ENCODE data around the gene NAA40.

The NAA40 gene

DNA sequence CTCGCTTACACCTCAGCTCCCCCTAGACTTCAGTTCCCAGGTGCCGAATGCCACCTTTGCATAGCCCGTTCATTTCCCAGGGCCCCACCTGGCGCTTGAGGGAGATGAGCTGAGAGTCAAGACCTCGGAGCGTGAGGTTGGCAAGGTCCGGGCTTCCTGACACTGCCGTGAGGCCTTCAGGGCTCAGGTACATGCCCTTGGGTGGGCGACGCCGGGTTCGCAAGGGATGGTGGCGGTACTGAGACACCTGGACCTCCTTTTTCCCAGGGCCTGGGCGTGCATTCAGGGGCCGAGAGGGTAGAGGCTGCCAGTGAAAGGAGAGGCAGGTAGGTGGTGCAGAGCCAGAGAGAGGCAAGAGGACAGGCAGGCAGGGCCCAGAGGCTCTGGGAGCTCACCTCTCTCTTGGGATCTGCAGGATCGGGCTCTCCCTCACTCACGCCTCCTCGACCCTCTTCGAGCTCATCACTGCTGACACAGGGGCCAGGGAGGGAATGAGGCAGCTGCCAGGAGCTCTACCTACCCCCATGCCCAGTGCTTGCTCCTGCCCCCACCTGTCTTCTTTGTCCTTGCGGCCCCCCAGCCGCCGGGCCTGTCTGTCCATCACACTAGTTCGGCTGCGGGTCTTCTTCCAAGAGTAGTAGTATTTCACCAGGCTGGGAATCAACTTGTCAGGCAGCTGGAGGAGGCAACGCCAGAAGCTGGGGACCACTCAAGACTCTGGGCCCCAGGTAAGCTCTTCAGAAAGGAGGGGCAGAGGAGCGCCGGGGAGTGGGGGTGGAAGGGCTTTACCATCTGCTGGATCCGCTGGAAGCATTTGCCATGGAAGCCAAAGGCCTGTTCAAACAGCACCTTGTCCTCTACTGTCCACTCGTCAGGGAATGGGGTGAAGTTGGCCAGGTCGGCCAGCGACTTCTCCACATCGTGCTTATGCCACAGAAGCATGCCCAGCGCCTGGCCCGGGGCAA lies 24.7 kb upstream of the NAA40 start:
- no peak for DNase-seq (ENCODE audit: low read depth in 2 of 2)

DNA sequence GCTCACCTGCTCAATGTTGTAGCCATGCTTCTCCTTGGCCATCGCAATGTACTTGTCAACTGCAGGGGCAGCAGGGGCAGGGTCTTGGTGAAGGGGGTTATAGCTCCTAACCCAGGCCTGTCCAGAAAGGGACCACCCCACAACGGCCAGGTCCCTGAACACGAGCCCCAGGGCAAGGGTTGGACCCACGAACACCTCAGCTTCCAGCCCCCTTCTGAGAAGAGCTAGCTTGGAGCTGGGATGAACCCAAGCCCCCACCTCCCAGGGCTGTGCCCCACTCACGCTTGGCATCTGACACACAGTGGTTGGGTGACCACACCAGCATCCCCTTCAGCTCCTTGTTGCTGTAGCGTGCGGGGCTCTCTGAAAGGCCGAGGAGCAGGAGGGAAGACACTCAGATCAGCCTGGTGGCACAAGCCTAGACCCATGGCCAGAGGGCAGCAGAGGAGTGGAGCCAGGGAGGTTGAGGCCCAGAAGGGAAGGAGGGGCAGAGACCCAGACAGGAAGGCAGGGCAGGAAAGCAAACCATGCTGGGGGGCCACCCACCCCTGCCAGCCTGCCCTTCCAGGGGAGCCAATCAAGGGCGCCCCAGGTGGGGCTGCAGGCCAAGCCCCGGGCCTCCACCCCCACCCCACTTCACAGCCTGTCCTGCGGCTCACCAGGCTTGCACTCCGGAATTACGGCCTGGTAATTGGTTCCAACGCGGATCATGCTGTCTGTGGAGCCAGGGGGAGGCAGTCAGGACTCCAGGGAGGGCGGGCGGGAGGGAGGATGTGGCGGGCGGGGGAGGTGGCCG lies 23.7 kb upstream of the NAA40 start:
- DNase-seq (ENCODE audit: low read depth in 2 of 2) = no peak

DNA sequence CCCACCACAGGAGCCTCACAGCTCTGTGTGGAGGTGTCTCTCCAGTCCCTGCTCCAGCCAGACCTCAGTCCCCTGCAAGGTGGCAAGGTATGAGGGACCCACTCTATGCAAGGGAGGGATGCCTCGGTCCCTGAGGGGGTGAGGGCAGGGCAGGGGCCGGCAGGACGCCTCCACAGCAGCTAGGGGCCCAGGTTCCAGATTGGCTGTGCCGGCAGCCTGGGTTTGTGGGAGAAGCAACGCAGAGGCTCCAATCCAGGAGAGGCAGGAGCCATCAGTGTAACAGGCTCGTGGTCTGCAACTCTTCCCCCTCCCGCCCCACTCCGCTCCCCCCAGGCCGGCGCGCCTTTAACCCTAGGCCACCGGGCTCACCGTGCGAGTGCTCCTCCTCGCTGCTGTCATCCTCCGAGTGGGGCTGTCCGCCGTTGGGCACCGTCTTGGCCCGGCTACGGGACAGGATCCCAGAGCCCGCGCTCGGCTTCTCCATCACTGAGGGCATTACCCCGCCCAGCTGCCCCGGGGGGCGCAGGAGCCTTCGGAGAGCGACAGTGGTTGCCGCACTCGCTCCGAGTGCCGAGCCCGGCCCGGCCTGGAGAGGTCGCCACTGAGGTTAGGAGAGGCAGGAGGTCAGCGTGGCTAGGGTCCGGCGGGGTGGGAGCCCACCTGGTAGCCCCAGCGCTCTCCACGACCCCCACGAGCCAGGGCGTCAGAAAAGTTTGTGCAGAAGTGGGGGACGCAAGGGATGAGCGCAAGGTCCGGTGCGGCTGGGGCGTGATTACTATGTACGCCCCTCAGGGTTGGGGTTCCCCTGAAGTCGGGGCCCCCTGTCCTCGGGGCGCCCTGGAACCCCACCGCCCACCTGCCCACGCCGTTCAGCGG lies 22.6 kb upstream of the NAA40 start:
- no peak for DNase-seq (ENCODE audit: low read depth in 2 of 2)

- peak; percentile 22 to 29 for DNase-seq (ENCODE audit: low read depth in 2 of 2)
Observed at GRCh38 chr11:63916837-63917691, 21.7 kb upstream of the NAA40 start, which contains the start of gene RCOR2. Gene RCOR2 (minus strand): TSS chr11:63917164. CDS start chr11:63916456, 708 bp downstream.

- DNase-seq (ENCODE audit: low read depth in 2 of 2) = no peak
Observed at GRCh38 chr11:63917692-63918506, 20.9 kb upstream of the NAA40 start.

DNA sequence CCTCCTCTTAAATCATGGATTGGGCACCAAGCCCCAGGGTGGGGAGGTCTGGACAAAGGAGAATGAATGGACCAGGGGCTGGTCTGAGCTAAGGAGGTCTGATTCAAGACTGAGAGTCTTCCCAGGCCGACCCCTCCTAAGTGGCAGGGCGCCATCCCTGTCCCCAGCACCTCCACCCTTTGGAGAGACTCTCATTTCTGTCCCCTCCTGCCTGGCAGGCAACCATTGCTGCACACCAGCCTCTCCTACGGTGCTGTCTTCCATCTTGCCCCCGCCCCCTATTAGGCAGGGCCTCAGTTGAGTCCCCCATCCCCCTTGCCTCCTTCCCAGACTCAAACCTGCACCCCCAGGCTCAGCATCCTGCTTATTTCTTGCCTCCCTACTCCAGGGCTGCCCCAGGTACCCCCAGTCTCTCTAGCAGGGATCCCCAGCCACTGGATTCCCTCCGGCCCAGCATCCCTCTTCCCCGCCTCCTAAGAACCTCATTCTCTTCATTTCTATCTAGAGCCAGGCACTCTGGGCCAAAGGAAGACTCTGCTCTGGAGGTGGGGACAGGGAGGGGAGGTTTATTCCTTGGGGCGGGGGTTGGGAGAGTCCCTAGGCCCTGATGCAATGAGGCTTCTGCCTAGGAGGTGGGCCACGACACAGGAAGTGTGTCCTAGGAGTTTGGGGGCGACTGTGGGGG lies 20.2 kb upstream of the NAA40 start:
- DNase-seq (ENCODE audit: low read depth in 2 of 2) = no peak

DNA sequence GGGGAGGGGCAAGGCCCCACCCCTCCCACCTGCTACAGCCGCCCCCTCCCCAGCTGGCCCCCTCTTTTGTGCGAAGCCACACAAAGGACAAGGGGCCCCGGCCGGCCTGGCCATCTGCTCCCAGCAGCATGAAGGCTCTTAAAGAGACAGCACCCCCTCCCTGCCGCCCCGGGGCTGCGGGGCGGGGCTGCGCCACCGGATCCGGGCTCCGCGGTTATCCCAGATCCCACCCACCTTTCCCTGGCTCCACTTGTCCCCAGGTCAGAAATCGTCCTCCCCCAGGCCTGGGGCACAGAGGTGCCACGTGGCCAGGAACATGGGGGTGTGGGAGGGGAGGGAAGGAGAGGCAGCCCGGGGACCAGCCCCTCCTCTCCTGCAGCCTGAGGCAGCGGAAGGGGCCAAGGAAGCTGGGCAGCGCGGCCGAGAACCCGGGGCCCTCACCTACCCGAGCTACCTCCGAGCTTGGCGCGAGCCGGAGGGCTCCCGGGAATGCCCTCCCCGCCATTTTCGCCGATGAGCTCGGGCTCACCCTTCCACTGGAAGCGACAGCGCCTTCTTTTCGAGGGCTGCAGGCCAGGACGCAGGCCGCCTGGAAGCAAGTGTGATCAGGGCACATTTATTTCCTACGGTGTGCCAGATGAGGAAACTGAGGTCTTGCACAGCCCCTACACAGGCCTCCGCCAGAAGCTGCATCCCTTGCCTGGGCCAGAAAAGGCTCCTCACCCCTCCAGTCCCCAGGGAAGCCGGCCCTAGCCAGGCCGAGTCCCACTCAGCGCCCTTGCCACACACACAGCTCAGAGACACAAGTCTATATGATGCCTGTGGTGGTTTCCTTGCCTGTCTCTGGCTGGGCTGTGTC lies 19.3 kb upstream of the NAA40 start:
- DNase-seq (ENCODE audit: low read depth in 2 of 2) = no peak

GRCh38 chr11:63920126-63920938 lies 18.5 kb upstream of the NAA40 start:
- DNase-seq (ENCODE audit: low read depth in 2 of 2) = no peak

DNA sequence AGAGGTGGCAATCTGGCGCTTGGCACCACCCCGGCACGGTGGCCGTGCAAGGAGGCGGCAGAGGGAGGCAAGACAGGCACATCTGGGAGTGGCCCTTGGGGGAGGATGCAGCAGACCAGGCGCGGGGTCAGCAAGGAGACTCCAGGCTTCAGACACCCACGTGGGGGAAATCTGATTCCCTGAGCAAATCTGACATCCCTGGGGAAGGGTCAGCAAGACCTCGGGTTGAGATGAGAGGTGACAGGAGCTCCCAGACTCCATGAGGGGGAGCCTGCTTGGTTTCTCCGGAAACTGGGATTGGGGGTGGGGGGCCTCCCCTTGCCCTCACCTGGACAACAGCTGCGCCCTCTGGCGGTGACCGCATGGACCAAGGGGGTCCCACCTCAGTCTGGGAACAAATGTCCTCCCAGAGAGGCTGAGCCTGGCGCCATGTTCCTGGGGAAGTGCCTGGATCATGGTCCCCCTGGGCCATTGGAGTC lies 17.8 kb upstream of the NAA40 start:
- DNase-seq (ENCODE audit: low read depth in 2 of 2) = no peak

DNA sequence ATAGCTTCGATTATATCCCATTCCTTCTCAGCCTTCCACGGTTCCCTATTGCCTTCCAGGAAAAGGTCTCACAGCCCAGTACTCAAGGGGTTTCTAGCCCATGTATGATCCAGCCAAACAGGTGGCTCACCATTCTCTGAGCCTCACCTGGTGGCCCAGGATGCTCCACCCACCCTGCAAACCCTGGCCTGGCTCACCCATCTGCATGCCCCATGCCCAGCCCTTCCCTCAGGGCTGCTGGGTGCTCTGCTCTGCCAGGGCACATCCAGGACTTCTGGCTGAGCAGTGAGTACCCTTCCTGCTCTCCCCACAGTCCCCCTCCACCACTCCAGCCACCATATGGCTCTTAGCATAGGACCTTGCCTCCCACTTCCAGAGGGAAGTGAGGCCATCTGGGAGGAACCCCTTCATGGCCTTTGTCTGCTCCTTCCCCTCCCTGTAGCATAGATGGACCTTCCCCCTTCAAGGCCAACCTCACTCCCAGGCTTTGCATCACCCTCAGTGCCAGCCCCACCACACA lies 16.1 kb upstream of the NAA40 start:
- DNase-seq (ENCODE audit: low read depth in 2 of 2) = no peak

GRCh38 chr11:63923319-63923718 lies 15.5 kb upstream of the NAA40 start:
- DNase-seq (ENCODE audit: low read depth in 2 of 2) = no peak

DNA sequence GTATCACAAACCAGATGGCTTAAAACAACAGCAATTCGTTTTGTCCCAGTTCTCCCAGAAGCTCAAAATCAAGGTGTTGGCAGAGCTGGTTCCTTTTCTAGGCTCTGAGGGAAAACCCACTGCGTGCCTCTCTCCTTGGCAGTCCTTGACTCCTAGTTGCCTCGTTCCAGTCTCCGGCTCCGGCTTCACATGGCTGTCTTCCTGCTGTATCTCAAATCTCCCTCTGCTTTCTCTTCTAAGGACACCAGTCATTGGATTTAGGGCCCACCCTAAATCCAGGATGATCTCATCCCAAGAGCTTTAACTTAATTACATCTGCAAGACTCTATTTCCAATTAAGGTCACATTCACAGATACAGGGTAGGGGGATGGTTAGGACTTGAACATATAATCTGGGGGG lies 9.2 kb upstream of the NAA40 start:
- DNase-seq (ENCODE audit: low read depth in 2 of 2) = no peak

DNA sequence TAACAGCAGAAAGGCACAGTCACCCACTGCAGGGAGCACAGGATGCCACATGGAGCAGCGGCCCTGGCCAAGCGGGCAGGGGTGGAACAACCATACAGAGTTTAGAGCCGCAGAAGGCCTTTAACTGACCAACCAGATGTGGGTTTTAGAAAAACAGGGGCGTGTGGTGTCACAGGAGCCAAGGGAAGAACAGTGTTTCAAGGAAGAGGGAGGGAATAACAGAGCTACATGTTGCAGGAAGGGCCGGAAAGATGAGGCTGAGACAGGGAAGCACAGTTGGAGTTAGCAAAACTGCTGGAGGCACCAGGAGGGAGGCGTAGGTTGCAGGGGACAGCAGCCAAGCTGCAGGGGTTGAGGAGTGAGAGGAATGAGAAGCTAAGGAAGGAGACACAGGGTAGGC lies 7.8 kb upstream of the NAA40 start:
- no peak for DNase-seq (ENCODE audit: low read depth in 2 of 2)

DNA sequence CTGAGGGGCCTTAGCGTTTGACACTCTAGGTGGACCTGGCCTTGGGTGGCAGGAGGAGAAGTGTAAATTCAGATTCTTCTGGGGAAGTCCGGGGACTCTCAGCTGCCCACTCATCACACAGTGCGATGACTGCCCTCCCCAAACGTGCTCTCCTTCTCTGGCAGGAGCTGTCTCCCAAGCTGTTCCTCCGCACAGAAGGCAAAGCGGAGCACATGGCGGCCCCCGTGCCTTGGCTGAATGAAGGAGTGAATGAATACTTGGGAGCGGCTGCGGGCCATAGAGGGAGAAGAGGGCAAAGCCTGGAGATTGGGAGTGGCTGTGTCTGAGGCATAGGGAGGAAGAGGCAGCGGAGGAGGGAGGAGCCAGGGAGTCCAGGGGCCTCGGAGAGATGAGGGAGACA lies 6.9 kb upstream of the NAA40 start:
- no peak for DNase-seq (ENCODE audit: low read depth in 2 of 2)

DNA sequence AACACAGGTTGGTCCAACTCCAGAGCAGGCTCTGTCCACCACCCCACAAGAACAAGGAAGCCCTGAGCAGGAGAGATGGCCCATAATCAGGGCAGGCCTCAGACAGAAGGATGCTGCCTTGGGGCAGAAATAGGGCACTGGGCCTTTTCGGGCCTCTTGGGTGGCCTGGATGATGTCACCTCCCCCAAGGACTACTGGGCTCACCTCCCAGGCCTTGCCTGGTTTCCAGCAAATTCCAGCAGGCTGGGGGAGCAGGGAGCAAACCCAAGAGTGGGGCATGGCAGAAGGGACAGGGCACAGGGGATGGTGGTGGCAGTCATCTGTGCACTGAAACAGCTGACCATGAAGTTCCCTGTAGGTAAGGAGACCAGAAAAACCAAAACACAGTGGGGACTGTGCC lies 5.3 kb upstream of the NAA40 start:
- DNase-seq (ENCODE audit: low read depth in 2 of 2) = no peak

DNA sequence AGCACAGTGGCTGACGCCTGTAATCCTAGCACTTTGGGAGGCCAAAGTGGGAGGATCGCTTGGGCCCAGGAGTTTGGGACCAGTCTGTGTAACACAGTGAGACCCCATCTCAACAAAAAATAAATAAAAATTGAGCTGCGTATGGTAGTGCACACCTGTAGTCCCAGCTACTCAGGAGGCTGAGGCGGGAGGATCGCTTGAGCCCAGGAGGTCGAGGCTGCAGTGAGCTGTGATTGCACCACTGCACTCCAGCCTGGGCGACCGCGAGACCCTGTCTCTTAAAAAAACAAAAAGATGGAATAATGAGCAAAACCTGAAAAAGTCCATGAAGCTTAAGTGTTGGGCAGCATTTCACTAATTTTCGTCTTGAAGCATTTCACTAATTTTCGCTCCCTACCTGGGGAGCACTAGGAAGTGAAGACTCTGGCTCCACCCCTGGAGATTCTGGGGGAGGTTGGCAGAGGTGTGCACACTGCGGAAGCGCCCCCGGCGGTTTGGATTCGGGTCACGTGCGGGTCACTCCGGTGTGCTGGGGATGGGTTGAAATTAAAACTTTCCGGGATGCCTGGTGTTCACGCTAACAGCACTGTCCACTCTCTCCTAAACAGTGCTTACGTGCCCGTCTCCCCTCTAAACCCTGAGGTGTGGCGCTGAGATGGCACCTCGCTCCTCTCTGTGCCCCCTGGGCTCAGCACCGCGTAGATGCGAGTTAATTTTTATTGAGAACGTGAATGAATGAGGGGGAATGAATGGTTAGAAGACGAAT lies 906 bp upstream of the NAA40 start:
- no peak for DNase-seq (ENCODE audit: low read depth in 2 of 2)

All from stimulated activated CD8-positive, alpha-beta memory T cell treated with anti-CD3 and anti-CD28 coated beads, Interleukin-15, amount 100 ng/mL, for 4 hours (primary cell).